HG03064 (cell line): ENCODE measurements around the gene WHRN.

Experiments used
- ATAC-seq: cut with Tn5 transposase; IDR thresholded peaks from one replicate; pipeline ENCODE4 v1.9.1; 2021; ENCODE audit warnings: low read depth; ENCODE audit not compliant: unreplicated experiment

The WHRN gene

DNA sequence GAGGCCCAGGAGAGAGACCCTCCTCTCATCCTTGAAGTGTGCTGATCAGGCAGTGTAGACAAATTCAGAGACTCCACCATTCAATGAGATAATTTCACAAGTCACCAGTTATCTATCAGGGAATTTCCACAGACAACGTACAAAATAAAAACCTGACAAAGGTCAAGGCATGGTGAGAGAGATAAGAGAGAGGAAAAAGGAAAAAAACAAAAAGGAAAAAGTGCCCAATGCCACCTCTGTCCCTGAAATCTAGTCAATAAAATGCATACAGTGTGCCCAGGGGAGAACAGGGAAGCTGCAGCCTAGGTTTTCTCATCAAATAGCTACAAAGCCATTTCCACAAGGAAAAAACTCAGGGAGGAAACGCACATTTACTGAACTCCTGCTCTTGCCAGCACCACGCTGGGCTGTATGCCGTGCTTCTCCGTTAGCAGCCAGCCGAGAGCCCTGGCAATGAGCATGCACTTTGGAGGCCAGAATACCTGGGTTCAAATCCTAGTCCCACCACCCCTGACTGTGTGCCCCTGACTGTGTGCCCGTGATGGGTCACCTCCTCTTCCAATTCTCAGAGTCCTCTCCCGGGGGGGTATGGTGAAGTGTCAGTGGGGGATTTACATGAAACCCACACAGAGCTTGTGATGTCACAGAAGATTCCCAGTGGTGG is 11.6 kb downstream of the WHRN start:
- no peak for ATAC-seq

DNA sequence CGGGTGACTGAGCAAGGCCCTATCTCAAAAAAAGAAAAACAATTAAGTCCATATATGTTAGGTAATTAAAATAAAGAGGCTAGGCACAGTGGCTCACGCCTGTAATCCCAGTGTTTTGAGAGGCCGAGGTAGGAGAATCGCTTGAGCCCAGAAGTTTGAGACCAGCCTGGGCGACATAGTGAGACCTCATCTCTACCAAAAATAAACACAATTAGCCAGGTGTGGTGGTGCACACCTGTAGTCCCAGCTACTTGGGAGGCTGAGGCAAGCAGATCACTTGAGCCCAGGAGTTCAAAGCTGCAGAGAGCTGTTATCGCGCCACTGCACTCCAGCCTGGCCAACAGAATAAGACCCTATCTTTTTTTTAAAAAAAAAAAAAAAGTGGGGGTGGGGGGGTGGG is 12.3 kb downstream of the WHRN start:
- ATAC-seq = no peak

DNA sequence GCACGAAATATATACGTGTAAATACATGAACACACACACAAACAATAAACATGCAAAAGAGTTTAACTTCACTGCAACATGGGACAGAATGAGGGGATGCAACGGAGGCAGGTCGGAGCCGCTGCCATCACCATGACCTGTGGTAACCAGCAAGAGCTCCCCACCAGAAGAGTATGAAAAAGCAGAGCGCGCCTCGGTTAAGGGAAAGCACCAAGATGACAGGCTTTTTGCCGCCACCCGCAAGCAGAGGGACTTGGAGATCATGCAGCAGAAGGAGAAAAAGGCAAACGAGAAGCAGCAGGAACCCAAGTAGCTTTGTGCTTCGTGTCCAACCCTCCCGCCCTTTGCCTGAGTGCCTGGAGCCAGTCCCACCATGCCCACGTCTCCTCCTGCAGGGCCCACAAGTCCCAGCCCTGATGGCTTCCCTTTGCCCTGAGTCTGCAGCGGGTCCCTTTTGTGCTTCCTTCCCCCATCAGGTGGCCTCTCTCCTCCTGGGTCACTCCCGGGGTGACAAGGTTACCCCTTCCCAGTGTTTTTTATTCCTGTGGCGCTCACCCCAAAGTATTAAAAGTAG is 13.8 kb downstream of the WHRN start:
- no peak for ATAC-seq

- no peak for ATAC-seq
Measured at GRCh38 chr9:114489928-114490327, 15.3 kb downstream of the WHRN start.

GRCh38 chr9:114488398-114489129 is 16.7 kb downstream of the WHRN start:
- no peak for ATAC-seq

DNA sequence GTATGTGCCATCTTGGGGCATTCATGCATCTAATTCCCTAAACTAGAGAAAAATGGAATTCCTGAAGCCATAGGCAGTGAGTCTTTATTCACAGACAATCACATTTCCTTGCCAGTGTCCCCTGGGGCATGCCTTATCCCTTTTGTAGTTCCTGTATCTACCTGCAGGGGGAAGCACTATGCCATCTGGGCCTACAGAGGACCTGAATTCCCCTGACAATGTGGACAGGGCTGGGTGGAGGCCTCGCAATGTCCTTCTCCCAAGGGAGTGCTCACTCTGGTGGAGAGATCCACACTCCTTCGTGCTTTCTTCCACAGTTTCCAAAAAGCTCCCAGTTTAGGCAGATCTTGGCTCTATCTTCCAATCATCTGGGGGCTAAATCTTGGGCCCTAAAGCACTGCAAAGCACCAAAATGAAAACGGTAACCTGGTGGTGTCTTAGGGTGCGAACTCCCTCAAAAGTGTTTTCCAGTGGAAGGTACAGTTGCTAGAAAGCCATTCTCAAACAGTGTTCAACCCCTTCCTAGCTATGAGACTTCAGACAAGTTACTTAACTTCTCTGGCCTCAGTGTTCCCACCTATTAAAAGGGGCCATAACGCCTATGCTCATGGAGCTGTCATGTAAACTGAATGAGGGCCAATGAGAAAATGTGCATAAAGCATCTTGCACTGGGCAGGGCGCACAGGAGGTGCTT is 17.5 kb downstream of the WHRN start:
- ATAC-seq = no peak

- ATAC-seq = no peak
Measured at GRCh38 chr9:114486205-114486963, 18.9 kb downstream of the WHRN start.

DNA sequence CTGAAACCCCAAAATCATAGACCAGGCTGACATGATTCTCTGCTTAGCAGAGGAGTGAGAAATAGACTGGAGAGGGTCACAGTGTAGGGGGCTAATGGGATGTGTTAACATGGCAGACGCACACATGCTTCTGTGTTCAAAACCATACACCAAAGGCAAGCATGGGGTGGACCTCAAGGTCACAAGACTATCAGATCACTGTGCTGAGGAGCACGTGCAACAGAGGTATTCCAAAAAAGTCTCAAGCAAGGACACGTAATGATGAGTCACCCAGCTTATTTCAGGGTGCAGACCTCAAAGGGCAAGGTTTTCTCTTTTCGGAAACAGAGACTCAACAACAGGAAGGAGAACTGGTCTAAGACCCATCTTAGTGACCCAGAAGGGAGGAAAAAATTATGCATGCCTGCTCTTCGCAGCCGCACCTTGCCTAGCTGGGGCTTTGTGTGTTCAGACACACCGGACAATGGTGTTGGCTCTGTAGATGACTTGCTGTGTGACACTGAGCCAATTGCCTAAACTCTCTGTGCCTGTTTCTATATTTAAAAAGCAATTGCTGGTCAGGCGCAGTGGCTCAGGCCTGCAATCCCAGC is 20.3 kb downstream of the WHRN start:
- ATAC-seq = no peak

DNA sequence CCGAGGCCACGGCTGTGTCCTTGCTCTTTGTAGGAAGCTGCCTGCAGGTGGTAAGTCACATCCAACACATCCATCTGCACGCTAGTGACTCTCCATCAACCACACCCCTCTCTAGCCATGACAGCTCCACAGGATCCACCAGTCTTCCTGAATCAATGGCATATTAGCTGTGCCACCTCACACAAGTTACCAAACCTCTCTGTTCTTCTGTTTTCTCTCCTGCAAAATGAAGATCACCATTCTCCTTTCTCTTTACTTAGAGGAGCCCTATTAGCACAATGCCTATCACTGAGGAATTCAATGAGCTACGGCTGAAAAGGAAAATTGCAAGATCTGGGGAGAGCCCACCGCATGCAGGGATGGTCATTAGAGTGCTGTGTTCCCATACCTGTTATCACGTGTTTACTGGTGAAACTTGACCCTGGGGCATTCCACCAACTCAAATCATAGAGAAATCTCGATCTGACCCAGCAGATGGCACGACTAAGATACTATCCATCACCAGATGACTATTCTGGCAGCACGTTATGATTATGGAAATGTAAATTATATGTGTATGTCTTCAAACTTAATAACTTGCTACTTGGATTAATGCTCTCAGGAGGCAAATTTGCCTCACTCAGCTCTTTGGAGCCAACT is 20.9 kb downstream of the WHRN start:
- ATAC-seq = no peak

DNA sequence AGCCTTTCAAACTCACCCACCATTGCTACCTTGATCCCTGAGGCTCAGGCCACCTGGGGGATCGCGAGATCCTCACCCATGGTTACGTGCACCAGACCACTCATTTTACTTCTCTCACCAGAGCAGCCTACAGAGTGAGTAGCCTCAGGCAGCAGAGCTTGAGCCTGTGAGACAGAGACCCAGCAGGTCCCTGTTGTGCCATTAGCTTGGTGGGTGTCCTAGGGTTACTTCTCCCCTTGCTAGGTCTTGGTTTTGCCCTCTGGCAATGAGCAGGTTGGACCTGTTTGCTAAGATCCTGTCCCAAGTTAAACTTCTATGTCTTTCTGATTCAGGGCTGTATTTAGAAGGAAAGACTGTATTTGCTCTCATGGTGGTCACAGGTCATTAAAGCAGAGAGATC is 21.8 kb downstream of the WHRN start:
- ATAC-seq = no peak

DNA sequence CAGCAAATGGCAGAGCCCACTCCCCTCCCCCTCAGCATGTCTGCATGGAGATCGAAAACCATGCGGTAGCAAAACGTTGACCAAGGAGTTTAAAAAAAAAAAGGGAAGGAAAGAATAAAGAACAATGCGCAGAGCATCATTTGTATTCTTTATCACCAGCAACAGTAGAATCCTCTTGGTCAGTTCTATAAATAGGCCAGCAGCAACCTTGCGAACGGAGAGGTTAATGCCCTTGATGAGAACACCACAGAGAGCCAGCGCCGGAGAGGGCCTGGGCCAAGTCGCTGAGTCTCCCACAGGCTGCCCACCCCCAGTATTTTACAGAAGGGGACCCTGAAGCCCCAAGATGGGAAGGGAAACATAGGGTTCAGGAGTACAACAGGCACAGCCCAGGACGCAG is 22.7 kb downstream of the WHRN start:
- ATAC-seq = no peak

DNA sequence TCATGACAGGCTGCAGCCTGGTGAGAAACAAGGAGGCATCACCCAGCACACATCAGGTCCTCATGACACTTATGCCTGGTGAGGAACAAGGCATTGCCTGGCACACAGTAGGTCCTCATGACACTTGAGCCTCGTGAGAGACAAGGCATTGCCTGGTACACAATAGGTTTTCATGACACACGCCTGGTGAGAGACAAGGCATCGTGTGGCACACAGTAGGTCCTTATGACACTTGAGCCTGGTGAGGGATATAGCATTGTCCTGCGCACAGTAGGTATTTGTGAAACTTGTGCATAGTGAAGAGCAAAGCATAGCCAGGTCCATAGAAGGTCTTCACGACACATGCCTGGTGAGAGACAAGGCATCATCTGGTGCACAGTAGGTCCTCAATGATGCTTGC is 23.5 kb downstream of the WHRN start:
- ATAC-seq = no peak

DNA sequence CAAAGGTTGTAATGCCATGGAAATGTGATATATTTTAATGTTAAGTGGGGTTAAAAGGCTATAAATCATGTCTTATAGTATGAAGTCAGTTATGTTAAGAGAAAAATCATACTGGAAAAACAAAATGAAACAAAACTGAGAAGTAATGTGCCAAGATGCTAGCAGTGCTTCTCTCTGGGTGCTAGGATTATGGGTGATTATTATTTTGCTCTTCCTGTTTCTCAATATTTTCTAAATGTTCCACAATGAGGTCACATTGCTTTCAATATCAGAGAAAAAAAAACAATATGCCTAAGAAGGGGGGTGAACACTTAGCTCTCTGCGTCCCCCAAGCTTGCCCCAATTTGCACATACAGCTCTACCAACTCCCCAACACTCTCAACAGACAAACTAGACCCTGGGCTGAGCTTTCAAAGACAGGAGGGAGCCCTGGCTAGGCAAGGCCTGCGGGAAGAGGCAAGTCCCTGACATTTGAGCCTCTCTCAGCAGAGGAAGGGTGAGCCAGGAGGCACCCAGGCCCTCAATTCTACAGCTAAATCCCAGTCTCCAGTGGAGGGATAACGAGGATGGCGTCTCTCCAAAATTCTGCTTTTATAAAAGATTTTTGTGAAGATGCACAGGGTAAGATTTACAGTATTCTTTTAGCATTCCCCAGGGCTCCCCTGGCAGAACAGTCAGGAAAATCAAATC is 24.4 kb downstream of the WHRN start:
- ATAC-seq = no peak

DNA sequence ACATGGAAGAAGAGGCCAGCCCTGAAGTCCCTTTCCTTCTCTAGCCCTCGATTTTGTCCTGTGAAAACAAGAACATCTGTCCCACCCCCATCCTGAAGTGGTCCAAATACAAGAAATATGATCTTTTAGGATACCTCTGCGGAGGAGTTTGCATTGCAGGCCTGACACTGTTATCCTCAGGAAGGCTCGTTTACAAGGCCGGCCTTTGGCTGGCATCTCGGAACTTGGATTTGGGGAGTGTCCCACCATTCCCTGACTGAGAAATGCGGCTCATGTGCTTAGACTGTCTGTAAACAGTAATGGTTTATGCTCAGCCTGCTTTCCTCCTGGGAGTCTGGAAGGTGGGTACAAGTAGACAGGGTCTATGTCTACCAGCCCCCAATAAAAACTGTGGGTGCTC is 26.4 kb downstream of the WHRN start:
- ATAC-seq = no peak

GRCh38 chr9:114478459-114478858 is 26.8 kb downstream of the WHRN start:
- ATAC-seq = no peak

GRCh38 chr9:114477642-114478041 is 27.6 kb downstream of the WHRN start:
- no peak for ATAC-seq

DNA sequence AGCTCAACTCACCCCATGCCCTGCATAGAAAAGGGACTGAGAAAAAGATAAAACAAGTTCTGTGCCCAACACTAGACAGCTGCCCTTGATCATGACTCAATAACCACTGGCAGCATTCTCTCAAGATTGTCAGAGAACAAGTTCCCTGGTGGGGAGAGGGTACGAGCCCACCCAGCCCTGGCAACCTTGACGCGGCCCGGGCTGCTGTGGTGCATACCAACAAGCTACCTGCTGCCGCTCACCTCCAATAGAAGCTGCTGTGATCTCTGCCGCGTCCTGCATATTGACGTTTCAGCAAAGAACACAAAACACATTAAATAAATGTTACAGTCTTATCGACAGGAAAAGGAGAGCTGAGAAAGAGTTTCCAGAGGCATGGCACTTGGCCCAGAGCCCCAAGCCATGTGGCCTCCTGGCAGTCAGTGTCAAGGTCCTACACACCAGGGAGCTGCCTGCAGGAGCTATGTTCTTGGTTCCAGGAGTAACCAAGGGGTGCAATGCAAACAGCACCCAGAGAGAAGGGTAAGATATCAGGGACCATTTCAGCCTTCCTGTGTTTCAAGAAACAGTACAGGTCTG is 28.3 kb downstream of the WHRN start:
- ATAC-seq = no peak

DNA sequence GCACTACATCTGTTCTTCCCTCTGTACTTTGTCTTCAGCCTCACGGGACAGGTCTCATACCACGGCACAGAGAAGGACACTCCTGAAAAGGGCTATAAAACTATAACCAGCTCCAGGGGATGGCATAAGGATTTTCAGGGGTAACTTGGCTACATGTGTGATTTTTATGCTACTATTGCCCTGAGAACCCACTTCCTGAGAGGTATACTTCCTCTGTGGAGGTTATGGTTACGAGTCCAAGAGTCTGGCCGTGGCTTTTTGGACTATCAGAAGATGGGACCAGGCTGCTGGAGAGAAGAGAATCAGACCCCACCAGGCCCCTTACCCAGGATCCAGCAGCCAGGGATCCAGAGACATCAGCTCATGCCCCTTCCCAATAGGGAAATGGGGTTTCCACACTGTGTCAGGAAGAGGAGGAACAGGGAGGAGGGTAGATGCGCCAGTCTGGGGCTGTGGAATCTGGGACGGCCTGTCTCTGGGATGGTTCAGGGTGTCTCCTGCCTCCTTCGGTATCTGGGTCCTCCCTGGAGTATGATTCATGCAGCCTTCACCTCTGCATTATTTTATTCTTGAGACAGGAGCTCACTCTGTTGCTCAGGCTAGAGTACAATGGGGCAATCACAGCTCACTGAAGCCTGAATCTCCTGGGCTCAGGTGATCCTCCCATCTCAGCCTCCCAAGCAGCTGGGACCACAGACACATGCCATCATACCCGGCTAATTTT is 29.7 kb downstream of the WHRN start:
- ATAC-seq = no peak
